ENCODE data around the gene OTX2.
A peak's percentile ranks its signal among the peaks of the same experiment; 100 is the strongest.

OTX2 gene

DNA sequence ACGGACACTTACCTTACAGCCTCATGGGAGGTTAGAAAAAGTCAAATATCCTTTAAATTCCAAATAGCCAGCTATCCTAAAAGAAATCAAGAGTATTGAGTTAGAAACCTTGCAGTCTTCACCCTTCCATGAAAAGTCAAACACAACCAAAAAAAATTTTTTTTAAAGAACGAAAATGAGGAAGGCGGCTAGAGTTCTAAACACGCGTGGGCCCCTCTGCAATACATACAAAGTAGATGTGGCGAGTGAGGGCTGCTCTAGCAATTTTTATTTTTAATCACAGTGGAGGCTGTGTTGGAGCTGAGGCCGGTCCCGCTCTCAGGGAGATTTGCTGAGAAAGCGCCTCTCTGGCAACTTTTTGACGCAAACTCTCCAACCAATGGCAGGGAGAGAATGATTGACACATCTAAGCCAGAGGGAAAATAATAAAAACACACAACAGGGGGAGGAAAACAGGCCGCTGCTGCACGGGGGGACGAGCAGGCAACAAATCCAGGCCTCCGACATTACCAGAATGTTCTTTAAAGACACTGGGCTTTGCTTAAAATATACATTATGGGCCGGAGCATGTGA lies at the start of gene OTX2:
OTX2 (minus strand) TSS at position 333 of the 573 bp plus-strand sequence. CDS start 5,023 bp downstream, outside the sequence.
- H3K27ac Mint-ChIP-seq = peak within 1 kb of the TSS; percentile 14
- H3K9me3 Mint-ChIP-seq = peaks cover 7% of the 10 kb centered on the region
- H3K4me3 Mint-ChIP-seq = no peak within 1 kb of the TSS

DNA sequence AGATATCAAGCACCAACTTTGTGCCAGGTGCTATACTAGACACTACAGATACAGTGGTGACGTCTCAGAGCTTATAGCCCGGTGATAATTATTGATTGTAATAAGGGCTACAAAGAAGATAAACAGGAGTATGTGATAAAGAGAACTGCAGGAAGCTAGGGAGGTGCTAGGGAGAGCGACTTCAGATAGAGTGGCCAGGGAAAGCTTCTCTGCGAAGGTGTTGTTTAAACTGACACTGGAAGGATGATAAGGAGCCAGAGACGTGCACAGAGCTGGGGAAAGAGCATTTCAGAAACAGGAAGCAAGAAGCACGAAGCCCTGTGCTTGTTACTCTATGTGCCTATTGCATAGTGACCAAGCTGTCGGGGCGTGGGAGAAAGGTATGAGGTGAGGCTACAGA lies 48.1 kb upstream of the OTX2 start:
- Mint-ChIP-seq H3K4me3 (no peak overlapping the region), H3K27me3 (peaks cover 26% of the 10 kb centered on the region), H3K4me1 (no peaks in the 10 kb centered on the region), H3K36me3 (no peaks in the 10 kb centered on the region), H3K27ac (no peak overlapping the region), H3K9me3 (no peaks in the 10 kb centered on the region)

More for the DNA sequence above, at the start of gene OTX2:
- peaks cover 24% of the 10 kb centered on the region for H3K4me1 Mint-ChIP-seq
- peaks cover 14% of the 10 kb centered on the region for H3K36me3 Mint-ChIP-seq
- peaks cover 67% of the 10 kb centered on the region for H3K27me3 Mint-ChIP-seq

GRCh38 chr14:56857216-56857615 lies 46.9 kb upstream of the OTX2 start:
- Mint-ChIP-seq H3K27me3 (peaks cover 26% of the 10 kb centered on the region), H3K4me3 (no peak overlapping the region)

DNA sequence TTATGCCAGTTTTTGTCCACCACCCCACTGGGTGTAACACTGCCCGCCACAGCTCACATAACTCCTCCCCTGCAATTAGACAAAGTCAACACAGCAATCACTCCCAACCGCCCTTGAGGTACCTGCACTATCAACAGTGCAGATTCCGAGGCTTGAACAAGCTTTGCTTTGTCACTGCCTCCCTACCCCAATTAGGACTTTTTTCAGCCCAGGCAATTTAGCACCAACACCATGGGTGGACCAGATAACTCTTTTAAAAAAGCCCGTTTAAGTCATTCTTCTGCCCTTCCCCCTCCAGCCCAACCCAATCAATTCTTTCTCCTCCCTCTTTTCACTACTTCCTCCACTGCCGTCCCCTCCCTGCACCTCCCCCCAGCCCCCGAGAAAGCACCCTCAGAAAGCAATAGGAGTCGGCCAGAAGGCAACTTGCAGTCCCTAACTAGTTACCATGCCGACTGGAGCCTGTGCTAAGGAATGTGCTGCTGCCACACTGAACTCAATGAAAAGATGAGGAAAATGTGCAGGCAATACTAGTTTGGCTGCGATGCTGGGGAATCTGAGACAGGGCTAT lies 45.7 kb upstream of the OTX2 start:
- H3K27ac Mint-ChIP-seq = no peak overlapping the region
- no peaks in the 10 kb centered on the region for H3K9me3 Mint-ChIP-seq
- H3K36me3 Mint-ChIP-seq = no peaks in the 10 kb centered on the region
- peaks cover 26% of the 10 kb centered on the region for H3K27me3 Mint-ChIP-seq
- H3K4me3 Mint-ChIP-seq = no peak overlapping the region
- no peaks in the 10 kb centered on the region for H3K4me1 Mint-ChIP-seq

More at GRCh38 chr14:56857216-56857615, 46.9 kb upstream of the OTX2 start:
- H3K9me3 Mint-ChIP-seq = no peaks in the 10 kb centered on the region
- H3K4me1 Mint-ChIP-seq = no peaks in the 10 kb centered on the region
- H3K27ac Mint-ChIP-seq = no peak overlapping the region
- no peaks in the 10 kb centered on the region for H3K36me3 Mint-ChIP-seq

DNA sequence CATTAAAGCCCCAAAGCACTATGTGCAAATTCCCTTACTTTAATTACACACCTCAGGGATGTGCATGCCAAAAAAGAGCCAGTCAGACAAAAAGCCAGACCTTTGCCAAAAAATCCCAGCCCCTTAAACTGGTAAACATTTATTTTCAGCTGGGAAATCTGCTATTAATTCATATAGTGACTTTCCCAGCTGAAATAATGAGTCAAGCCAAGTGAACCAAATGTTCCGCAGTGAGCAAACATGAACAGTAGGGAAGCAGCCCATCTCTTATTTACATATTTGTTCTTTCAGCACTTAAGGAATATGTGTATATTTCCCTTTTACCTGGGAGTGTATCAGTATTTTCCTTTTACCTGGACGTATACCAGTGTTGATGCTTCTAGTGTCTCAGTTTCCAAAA lies 44.0 kb upstream of the OTX2 start:
- Mint-ChIP-seq H3K27ac (no peak overlapping the region), H3K36me3 (no peaks in the 10 kb centered on the region), H3K9me3 (no peaks in the 10 kb centered on the region), H3K27me3 (peaks cover 29% of the 10 kb centered on the region), H3K4me1 (no peaks in the 10 kb centered on the region), H3K4me3 (no peak overlapping the region)

GRCh38 chr14:56846970-56847930 lies 37.0 kb upstream of the OTX2 start:
- Mint-ChIP-seq H3K27me3 (peaks cover 35% of the 10 kb centered on the region), H3K27ac (no peak overlapping the region), H3K9me3 (no peaks in the 10 kb centered on the region), H3K4me1 (no peaks in the 10 kb centered on the region), H3K4me3 (no peak overlapping the region), H3K36me3 (no peaks in the 10 kb centered on the region)

- Mint-ChIP-seq H3K4me3 (no peak overlapping the region), H3K4me1 (no peaks in the 10 kb centered on the region), H3K27ac (no peak overlapping the region)
Measured at GRCh38 chr14:56844406-56845002, 34.2 kb upstream of the OTX2 start.

DNA sequence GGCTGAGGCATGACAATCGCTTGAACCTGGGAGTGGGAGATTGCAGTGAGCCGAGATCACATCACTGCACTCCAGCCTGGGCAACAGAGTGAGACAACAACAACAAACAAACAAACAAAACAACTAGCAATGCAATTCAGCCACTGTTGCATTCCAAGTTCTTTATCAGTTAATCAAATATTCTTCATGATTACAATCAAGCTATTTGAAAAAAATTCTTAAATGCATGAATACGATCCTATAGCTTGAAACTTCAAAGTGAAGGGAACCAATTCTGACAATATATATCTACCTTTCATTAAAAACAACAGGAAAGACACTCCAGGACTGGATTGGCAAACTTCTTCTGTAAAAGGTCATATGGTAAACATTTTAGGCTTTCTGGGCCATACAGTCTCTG lies 31.3 kb upstream of the OTX2 start:
- peaks cover 23% of the 10 kb centered on the region for H3K27me3 Mint-ChIP-seq
- H3K9me3 Mint-ChIP-seq = no peaks in the 10 kb centered on the region
- H3K27ac Mint-ChIP-seq = no peak overlapping the region
- no peaks in the 10 kb centered on the region for H3K4me1 Mint-ChIP-seq
- no peaks in the 10 kb centered on the region for H3K36me3 Mint-ChIP-seq
- H3K4me3 Mint-ChIP-seq = no peak overlapping the region

More at GRCh38 chr14:56844406-56845002, 34.2 kb upstream of the OTX2 start:
- Mint-ChIP-seq H3K9me3 (no peaks in the 10 kb centered on the region), H3K27me3 (peaks cover 33% of the 10 kb centered on the region), H3K36me3 (no peaks in the 10 kb centered on the region)

DNA sequence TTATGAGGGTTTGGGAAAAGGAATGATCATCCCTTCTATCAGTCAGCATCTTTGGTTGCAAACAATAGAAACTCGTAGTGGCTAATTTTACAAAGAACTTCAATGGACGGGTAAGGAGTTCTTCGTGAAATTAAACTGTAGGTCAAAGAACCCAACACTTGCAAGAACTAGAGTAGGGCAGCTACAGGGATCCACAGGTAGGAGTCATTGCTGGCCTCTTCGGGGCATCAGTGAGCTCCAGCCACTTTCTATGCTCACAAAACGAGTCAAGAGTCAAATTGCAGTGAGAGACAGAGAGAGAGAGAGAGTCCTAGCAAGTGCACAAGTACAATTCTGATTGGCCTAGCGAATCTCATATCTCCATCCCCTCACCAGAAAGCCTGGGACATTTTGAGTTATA lies 29.9 kb upstream of the OTX2 start:
- Mint-ChIP-seq H3K27ac (no peak overlapping the region), H3K4me3 (no peak overlapping the region), H3K9me3 (no peaks in the 10 kb centered on the region), H3K4me1 (no peaks in the 10 kb centered on the region), H3K36me3 (no peaks in the 10 kb centered on the region), H3K27me3 (peaks cover 19% of the 10 kb centered on the region)

DNA sequence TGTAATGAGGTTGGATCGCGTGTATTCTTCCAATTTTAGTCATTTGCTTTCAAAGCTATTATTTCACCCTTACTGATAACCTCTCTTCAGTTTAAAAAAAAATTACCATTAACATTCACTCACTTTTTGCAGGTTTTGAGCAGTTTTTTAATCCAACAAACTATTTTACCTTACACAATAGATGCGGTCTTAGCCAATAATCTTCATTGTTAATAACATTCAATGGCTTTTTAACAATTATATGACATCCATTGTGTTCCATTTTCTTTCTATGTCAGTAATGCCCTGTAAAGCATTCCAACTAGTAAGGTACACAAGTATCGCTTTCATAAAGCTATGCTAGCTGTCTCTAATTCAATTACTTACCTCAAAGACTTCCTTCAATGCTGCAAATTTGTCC lies 18.9 kb upstream of the OTX2 start:
- Mint-ChIP-seq H3K9me3 (peaks cover 4% of the 10 kb centered on the region), H3K4me3 (no peak overlapping the region), H3K36me3 (no peaks in the 10 kb centered on the region), H3K27ac (no peak overlapping the region), H3K27me3 (peaks cover 7% of the 10 kb centered on the region), H3K4me1 (no peaks in the 10 kb centered on the region)

DNA sequence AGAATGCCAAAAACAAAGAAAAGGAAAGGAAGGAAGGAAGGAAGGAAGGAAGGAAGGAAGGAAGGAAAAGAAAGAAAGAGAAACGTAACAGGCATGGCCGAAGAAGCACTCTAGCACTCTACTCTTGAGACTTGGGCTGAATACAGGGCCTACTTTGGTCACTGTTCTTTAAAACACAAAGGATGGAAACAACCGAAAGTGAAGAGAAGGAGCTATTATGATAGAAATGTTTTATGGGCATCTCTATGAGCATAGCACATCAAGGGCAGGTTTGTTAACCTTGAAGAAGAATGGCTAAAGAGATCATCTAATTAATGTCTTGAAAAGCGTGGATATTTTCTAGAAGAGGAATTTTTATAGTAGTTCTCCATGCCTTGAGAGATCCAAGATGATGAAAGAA lies 15.9 kb upstream of the OTX2 start:
- no peaks in the 10 kb centered on the region for H3K36me3 Mint-ChIP-seq
- no peaks in the 10 kb centered on the region for H3K4me1 Mint-ChIP-seq
- H3K4me3 Mint-ChIP-seq = no peak overlapping the region
- no peaks in the 10 kb centered on the region for H3K9me3 Mint-ChIP-seq
- H3K27ac Mint-ChIP-seq = no peak overlapping the region
- peaks cover 12% of the 10 kb centered on the region for H3K27me3 Mint-ChIP-seq

DNA sequence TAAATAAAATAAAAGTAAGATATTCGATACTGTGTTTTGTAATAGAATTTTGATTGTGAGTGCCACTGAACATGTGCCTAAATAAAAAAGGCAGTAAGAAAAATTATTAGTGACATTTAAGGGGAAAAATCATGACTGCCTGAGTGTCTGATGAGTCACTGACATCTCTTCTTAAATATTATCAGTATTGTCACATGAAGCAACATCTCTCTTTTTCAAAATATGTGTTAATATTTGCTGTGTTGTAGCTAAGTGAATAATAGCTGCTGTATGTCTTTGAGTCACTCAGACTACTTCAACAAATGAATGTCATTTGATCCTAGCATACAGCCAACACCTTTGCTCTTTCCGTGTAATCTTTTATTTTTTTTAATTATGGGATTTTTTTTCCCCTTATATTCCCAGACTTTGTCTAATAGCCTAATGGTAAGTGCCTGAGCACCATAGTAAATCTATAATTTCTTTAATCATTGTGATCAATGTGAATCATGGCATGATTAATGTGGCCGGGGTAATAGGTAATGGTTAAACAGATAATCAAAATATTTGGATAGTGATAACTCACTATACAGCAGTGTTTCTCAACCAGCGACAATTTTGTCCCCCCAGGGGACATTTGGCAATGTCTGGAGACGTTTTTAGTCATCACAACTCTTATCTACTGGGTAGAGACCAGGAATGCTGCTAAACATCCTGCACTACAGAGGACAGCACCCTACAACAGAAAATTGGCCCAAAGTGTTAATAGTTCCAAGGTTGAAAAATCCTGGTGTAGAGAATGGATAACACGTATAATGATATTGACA lies 11.7 kb upstream of the OTX2 start:
- Mint-ChIP-seq H3K4me1 (no peaks in the 10 kb centered on the region), H3K9me3 (no peaks in the 10 kb centered on the region), H3K4me3 (no peak overlapping the region), H3K27me3 (peaks cover 29% of the 10 kb centered on the region), H3K27ac (no peak overlapping the region), H3K36me3 (no peaks in the 10 kb centered on the region)

DNA sequence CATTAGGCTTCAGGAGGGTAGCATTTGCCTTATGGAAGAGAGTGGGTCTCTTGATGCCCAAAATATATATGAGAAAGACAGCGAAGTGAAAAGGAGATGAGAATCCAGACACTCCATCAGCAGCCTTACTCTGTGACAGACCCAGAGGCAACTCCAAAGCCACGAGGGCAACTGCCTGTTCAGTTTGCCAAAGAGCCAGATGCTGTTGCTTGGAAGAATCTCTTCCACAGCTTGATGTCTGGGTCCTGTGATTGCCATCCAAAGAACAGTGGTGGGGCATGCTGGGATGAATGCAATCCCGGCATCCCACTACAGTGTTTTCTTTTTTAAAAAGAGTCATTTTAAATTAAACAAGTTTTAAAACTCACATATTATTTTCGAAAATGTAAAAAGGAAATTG lies 10.9 kb upstream of the OTX2 start:
- Mint-ChIP-seq H3K27ac (no peak overlapping the region), H3K27me3 (peaks cover 29% of the 10 kb centered on the region), H3K9me3 (no peaks in the 10 kb centered on the region), H3K4me3 (no peak overlapping the region), H3K4me1 (no peaks in the 10 kb centered on the region), H3K36me3 (no peaks in the 10 kb centered on the region)

DNA sequence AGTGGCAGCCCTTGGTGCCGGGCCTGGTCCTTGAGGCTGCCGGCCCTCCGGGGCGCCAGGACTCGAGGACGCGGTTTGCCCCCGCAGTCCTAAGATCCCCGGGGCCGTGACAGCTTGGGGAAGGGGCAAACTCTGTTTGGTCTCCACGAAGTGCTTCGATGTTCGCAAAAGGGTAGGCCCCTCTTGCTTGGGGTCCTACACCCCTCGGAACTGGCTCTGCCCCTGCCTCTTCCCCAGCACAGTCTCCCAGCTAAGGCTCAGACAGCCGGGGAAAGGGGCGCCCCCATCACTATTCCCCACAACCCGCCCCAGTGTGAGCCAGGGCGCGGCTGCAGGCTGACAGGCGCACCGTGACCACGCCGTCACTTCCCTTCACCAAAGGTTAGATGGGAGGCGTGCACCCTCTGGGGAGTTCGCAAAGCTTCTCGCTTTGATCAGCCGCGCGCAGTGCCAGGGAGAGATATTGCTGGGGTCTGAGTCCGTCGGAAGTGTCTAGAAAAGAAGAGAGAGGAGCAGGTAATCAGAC lies 7.2 kb upstream of the OTX2 start:
- Mint-ChIP-seq H3K27ac (no peak overlapping the region), H3K4me1 (no peaks in the 10 kb centered on the region), H3K27me3 (peaks cover 49% of the 10 kb centered on the region), H3K36me3 (no peaks in the 10 kb centered on the region), H3K9me3 (no peaks in the 10 kb centered on the region), H3K4me3 (no peak overlapping the region)
